IMR-90 (cell line): ENCODE data around the gene CERS5. TPM values are rescaled to one million over a fixed set of nuclear protein-coding genes. Genes with fewer than 3 reads are reported as not detected.
A peak's percentile ranks its signal among the peaks of the same experiment; 100 is the strongest.

Experiments
- ATAC-seq: fragments of 200-7000 bp; cut with Tn5 transposase; 2 replicates; pipeline ENCODE4 v1.9.1; 2020; ENCODE audit warnings: low read depth, mild to moderate bottlenecking, moderate library complexity
- BruUV-seq: library from RNA; stranded (reverse); fragments of 400-500 nt; replicated peaks from 2 replicates; lab custom pipeline; 2021; lab: Mats Ljungman, UMichigan
- CTCF ChIA-PET: fragments of 300-600 bp; formaldehyde crosslinking; extraction: SDS; loops from one replicate; lab custom pipeline; 2021; ENCODE audit warnings: antibody characterized with exemption; lab: Yijun Ruan, JAX
- POLR2A ChIA-PET: fragments of 300-600 bp; sonication (Branson Sonifier 250); formaldehyde crosslinking; loops from one replicate; lab custom pipeline; 2022; ENCODE audit warnings: antibody characterized with exemption; ENCODE audit not compliant: unreplicated experiment; lab: Charles Lee
- DNase-seq: peaks from one replicate; pipeline ENCODE4 v3.0.0; 2013
- H2AFZ ChIP-seq: replicated peaks from 2 replicates; pipeline ENCODE3; 2013; ENCODE audit warnings: low read length, mild to moderate bottlenecking; ENCODE audit not compliant: poor library complexity
- H2AK5ac ChIP-seq: 2 replicates; pipeline ENCODE4 v1.6.1; 2013; ENCODE audit warnings: low read depth, low read length, inconsistent platforms
- H2AK9ac ChIP-seq: replicated peaks from 2 replicates; pipeline ENCODE3; 2013; ENCODE audit warnings: mild to moderate bottlenecking, low read depth, low read length, moderate library complexity; ENCODE audit not compliant: poor library complexity
- H2BK120ac ChIP-seq: 2 replicates; pipeline ENCODE4 v1.6.1; 2013; ENCODE audit warnings: low read depth, low read length, inconsistent platforms
- H2BK15ac ChIP-seq: 3 replicates; pipeline ENCODE4 v1.6.1; 2013; ENCODE audit warnings: low read depth, low read length, inconsistent platforms
- H2BK20ac ChIP-seq: 2 replicates; pipeline ENCODE4 v1.6.1; 2013; ENCODE audit warnings: low read depth, mild to moderate bottlenecking, inconsistent platforms, low read length, moderate library complexity
- H2BK5ac ChIP-seq: 2 replicates; pipeline ENCODE4 v1.6.1; 2013; ENCODE audit warnings: mild to moderate bottlenecking, low read depth, low read length, inconsistent platforms; ENCODE audit not compliant: poor library complexity, severe bottlenecking
- H3K14ac ChIP-seq: replicated peaks from 2 replicates; pipeline ENCODE4 v1.6.1; 2013; ENCODE audit warnings: low read depth, low read length, inconsistent platforms
- H3K18ac ChIP-seq: 2 replicates; pipeline ENCODE4 v1.6.1; 2013; ENCODE audit warnings: low read depth, low read length, control low read depth
- H3K23ac ChIP-seq: 2 replicates; pipeline ENCODE4 v1.6.1; 2013; ENCODE audit warnings: low read depth, low read length, inconsistent platforms
- H3K27ac ChIP-seq: 2 replicates; pipeline ENCODE4 v1.5.1; 2013; ENCODE audit warnings: mild to moderate bottlenecking, control low read depth, low read length; ENCODE audit not compliant: insufficient read depth
- H3K27me3 ChIP-seq: 2 replicates; pipeline ENCODE4 v1.6.1; 2013; ENCODE audit warnings: low read length; ENCODE audit not compliant: control insufficient read depth, insufficient read depth
- H3K36me3 ChIP-seq: 2 replicates; pipeline ENCODE4 v1.6.1; 2013; ENCODE audit warnings: low read length, mixed read lengths; ENCODE audit not compliant: control insufficient read depth, insufficient read depth
- H3K4ac ChIP-seq: 2 replicates; pipeline ENCODE4 v1.6.1; 2013; ENCODE audit warnings: low read depth, low read length, inconsistent platforms
- H3K4me1 ChIP-seq: 2 replicates; pipeline ENCODE4 v1.6.1; 2013; ENCODE audit warnings: low read length, mixed read lengths; ENCODE audit not compliant: control insufficient read depth, insufficient read depth
- H3K4me2 ChIP-seq: 2 replicates; pipeline ENCODE4 v1.6.1; 2013; ENCODE audit warnings: low read depth, mild to moderate bottlenecking, control low read depth, low read length, moderate library complexity
- H3K4me3 ChIP-seq: 2 replicates; pipeline ENCODE4 v1.5.1; 2013; ENCODE audit warnings: low read depth, mild to moderate bottlenecking, control low read depth, low read length, moderate library complexity; ENCODE audit not compliant: insufficient read depth
- H3K56ac ChIP-seq: 2 replicates; pipeline ENCODE4 v1.6.1; 2013; ENCODE audit warnings: low read length, inconsistent platforms; ENCODE audit not compliant: insufficient read depth; ENCODE audit errors: extremely low read depth
- H3K79me1 ChIP-seq, 2 experiments: 2 replicates each; pipeline ENCODE4 v1.6.1; 2013; ENCODE audit warnings: low read length in 2 of 2, inconsistent platforms in 1 of 2, low read depth in 1 of 2
- H3K9ac ChIP-seq: 2 replicates; pipeline ENCODE4 v1.6.1; 2013; ENCODE audit warnings: low read depth, low read length, control low read depth
- H3K9me1 ChIP-seq: 2 replicates; pipeline ENCODE4 v1.6.1; 2013; ENCODE audit warnings: low read length, inconsistent platforms; ENCODE audit not compliant: insufficient read depth
- H3K9me3 ChIP-seq: 2 replicates; pipeline ENCODE4 v1.6.1; 2013; ENCODE audit warnings: low read length; ENCODE audit not compliant: control insufficient read depth, insufficient read depth
- H4K20me1 ChIP-seq: 2 replicates; pipeline ENCODE4 v1.6.1; 2013; ENCODE audit warnings: low read length, inconsistent platforms; ENCODE audit not compliant: insufficient read depth
- H4K5ac ChIP-seq: 2 replicates; pipeline ENCODE4 v1.6.1; 2013; ENCODE audit warnings: mild to moderate bottlenecking, low read depth, low read length, control low read depth
- H4K8ac ChIP-seq, 2 experiments: 2 replicates each; pipeline ENCODE4 v1.6.1; 2013; ENCODE audit warnings: low read depth in 2 of 2, low read length in 2 of 2, control low read depth in 1 of 2, inconsistent platforms in 1 of 2
- H4K91ac ChIP-seq: 2 replicates; pipeline ENCODE4 v1.6.1; 2013; ENCODE audit warnings: low read depth, low read length, inconsistent platforms; ENCODE audit not compliant: insufficient read depth
- POLR2A ChIP-seq: IDR thresholded peaks from 2 replicates; pipeline ENCODE4 v1.6.1; 2012; ENCODE audit warnings: mild to moderate bottlenecking, low read depth, low read length
- RFX5 ChIP-seq: IDR thresholded peaks from 2 replicates; pipeline ENCODE4 v1.8.0; 2012; ENCODE audit warnings: low read depth, mild to moderate bottlenecking, low read length, moderate library complexity
- WGBS, 2 experiments: methylation state at CpG; one replicate each; pipeline versions ENCODE4 v1.1.5 to v1.1.7; 2013; ENCODE audit warnings: missing lambda C conversion rate in 2 of 2; ENCODE audit not compliant: insufficient read length in 1 of 2; ENCODE audit errors: extremely low coverage in 2 of 2; 5-methylcytosine and 5-hydroxymethylcytosine counted together
- dilution Hi-C: fragments of 300-500 bp; cut with HindIII; formaldehyde crosslinking; loops from one replicate; pipeline ENCODE4 v1.14.3; 2018; ENCODE audit warnings: low sequenced_read_pairs; ENCODE audit not compliant: unreplicated experiment
- in situ Hi-C: fragments of 300-500 bp; cut with MboI; formaldehyde crosslinking; loops from 3 replicates; pipeline ENCODE4 v1.14.3; 2019; ENCODE audit warnings: low sequenced_read_pairs, inconsistent platforms, mixed read lengths
- intact Hi-C: fragments of 100-400 bp; cut with micrococcal nuclease; formaldehyde crosslinking; loops from 2 replicates; pipeline ENCODE4 v1.10.0; 2022
- polyA plus RNA-seq, 3 experiments: library from polyadenylated mRNA; depleted of rRNA; stranded (reverse); fragments of >200 nt; gene quantifications; 2 replicates each; pipeline ENCODE4 v1.2.3, GENCODE V29; 2012; ENCODE audit warnings: low replicate concordance in 1 of 3
- total RNA-seq: library from RNA; depleted of rRNA; stranded (reverse); fragments of >200 nt; gene quantifications from 2 replicates; pipeline ENCODE4 v1.2.3, GENCODE V29; 2012

The CERS5 gene
- total and polyA plus RNA-seq, 2 of the 4 experiments (the other 2 are of a cell fraction) = 40.3 to 60.3 TPM

GRCh38 chr12:50215033-50215432 is 47.9 kb upstream of the CERS5 start:
- no peak overlapping the region for H3K18ac ChIP-seq
- no peak overlapping the region for H4K8ac ChIP-seq
- H3K56ac ChIP-seq = no peak overlapping the region
- H3K4ac ChIP-seq = no peak overlapping the region
- peak; percentile 39 for DNase-seq
- no peak overlapping the region for H4K5ac ChIP-seq
- peak overlapping the region; percentile 44; the same call in 1 of the 2 replicates for H3K4me2 ChIP-seq
- intact Hi-C loops (no loop called here), dilution Hi-C loops (no loop called here), in situ Hi-C loops (no loop called here)
- H3K27ac ChIP-seq = no peak overlapping the region; the same call in 1 of the 2 replicates
- POLR2A ChIA-PET = no interaction called here
- no peak overlapping the region for H2AFZ ChIP-seq
- H3K9ac ChIP-seq = no peak overlapping the region
- no peak overlapping the region for H2AK5ac ChIP-seq
- peaks cover 28% of the 10 kb centered on the region for H3K36me3 ChIP-seq
- no peak overlapping the region for H2BK20ac ChIP-seq
- H2BK5ac ChIP-seq = peak overlapping the region; percentile 60
- CTCF ChIA-PET = no interaction called here
- no CpG with 5 or more reads among the region's 3 CpGs for WGBS, 2 experiments
- H3K4me3 ChIP-seq = no peak overlapping the region
- H3K9me1 ChIP-seq = peaks cover 13% of the 10 kb centered on the region; the same call in 1 of the 2 replicates
- no peak overlapping the region for H4K91ac ChIP-seq
- peak overlapping the region; percentile 74; the same call in 1 of the 2 replicates for H3K23ac ChIP-seq
- no peak overlapping the region for H2BK120ac ChIP-seq
- peaks cover 2 to 59% of the 10 kb centered on the region in 2 experiments; a peak in 3 of 4 replicates for H3K79me1 ChIP-seq
- BruUV-seq = no TSS peak
- TF ChIP-seq RFX5 (no peak), POLR2A (0 out of 2 replicates have a peak, but pooled peaks have one; percentile 27)
- H3K4me1 ChIP-seq = peaks cover 16% of the 10 kb centered on the region
- no peak overlapping the region for H2AK9ac ChIP-seq
- no peak overlapping the region for H2BK15ac ChIP-seq
- H3K27me3 ChIP-seq = no peaks in the 10 kb centered on the region
- H3K14ac ChIP-seq = 0 out of 2 replicates have a peak overlapping the region, but pooled peaks have one; percentile 17
- peaks cover 52% of the 10 kb centered on the region for H4K20me1 ChIP-seq
- H3K9me3 ChIP-seq = no peaks in the 10 kb centered on the region
- ATAC-seq = 0 out of 2 replicates have a peak, but pooled peaks have one; percentile 9
